ENCODE measurements around the gene TEAD4. TPM values are rescaled to one million over a fixed set of nuclear protein-coding genes. Genes with fewer than 3 reads are reported as not detected.

The TEAD4 gene
- total RNA-seq, 2 donors from 2014 or later: 10.7 to 15.8 TPM

DNA sequence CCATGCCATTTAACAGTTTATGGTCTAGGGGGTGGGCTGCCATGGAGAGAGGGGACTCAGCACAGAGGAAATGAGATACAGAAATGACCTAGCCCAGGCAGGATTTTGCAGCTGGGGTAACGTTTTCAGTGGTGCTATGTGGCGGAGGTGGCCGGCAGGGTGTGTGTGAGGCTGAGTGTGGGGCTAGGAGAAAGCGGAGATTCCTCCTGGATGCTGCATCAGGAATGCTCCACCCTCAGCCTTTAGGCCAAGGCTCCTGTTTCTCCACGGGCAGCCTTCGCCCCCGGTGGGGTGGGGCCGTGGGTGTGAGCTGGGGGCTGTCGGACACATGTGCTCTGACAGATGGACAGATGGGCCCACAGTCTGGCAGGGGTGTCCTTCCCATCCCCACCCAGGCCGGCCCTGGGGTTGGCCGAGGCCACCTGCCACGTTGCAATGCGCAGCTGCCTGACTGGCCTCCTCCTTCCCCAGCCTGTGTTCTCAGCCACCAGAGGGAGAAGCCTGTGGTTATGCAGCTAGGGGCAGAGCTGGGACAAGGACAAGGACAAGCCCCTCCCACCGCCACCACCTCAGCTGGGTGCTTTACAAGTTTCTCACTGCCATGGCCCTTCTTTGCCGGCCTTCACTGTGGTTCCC is 44.3 kb downstream of the TEAD4 start:
- intact Hi-C loops (cut with DNase I): no loop called here
- H3K4me3 ChIP-seq: no peak overlapping the region
- no peaks in the 10 kb centered on the region for H3K36me3 ChIP-seq
- no peak overlapping the region for H3K27ac ChIP-seq
- no peak overlapping the region for H3K9ac ChIP-seq (ENCODE audit: low read depth in 2 of 2, low read length in 2 of 2)
- H3K27me3 ChIP-seq: no peaks in the 10 kb centered on the region
- no peaks in the 10 kb centered on the region for H3K9me3 ChIP-seq
- no peak for DNase-seq
- TF ChIP-seq, protein P1, sequence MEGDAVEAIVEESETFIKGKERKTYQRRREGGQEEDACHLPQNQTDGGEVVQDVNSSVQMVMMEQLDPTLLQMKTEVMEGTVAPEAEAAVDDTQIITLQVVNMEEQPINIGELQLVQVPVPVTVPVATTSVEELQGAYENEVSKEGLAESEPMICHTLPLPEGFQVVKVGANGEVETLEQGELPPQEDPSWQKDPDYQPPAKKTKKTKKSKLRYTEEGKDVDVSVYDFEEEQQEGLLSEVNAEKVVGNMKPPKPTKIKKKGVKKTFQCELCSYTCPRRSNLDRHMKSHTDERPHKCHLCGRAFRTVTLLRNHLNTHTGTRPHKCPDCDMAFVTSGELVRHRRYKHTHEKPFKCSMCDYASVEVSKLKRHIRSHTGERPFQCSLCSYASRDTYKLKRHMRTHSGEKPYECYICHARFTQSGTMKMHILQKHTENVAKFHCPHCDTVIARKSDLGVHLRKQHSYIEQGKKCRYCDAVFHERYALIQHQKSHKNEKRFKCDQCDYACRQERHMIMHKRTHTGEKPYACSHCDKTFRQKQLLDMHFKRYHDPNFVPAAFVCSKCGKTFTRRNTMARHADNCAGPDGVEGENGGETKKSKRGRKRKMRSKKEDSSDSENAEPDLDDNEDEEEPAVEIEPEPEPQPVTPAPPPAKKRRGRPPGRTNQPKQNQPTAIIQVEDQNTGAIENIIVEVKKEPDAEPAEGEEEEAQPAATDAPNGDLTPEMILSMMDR (IDR thresholded peaks at IDR 0.05): no peak
- H3K4me1 ChIP-seq: no peaks in the 10 kb centered on the region

DNA sequence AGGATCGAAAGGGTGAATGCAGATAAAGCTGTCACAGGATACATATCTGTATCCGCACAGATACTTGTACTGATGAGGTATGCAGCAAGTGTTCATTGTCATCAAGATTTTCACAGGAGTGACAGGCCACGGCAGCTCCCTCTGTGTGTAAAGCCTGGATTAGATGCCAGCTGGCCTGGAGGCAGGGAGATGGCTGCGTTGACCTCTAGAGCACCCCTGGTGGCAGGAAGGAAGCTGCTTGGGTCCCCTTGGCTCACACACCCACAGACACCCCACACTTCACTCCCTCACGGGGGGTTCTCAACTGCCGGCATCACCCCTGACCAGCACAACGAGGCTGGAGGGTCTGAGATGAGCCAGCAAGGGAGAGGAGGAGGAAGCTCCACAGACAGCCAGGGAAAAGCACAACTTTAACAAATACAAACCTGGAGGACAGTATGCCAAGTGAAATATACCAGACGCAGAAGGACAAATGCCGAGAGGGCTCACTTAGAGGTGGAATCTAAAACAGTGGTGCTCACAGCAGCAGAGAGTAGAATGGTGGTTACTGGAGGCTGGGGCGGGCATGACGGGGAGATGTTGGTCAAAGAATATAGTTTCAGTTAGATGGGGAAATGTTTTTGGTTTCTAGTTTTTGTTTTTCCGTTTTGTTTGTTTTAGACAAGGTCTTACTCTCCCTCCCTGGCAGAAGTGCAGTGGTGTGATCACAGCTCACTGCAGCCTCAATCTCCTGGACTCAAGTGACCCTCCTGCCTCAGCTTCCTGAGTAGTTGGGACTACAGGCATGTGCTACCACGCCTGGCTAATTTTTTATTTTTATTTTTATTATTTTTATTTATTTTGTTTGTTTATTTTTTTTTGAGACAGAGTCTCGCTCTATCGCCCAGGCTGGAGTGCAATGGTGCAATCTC is 45.7 kb downstream of the TEAD4 start:
- intact Hi-C loops (cut with DNase I): no loop called here
- Histone ChIP-seq H3K9me3 (no peaks in the 10 kb centered on the region), H3K36me3 (no peaks in the 10 kb centered on the region), H3K27ac (no peak overlapping the region), H3K4me3 (no peak overlapping the region), H3K27me3 (no peaks in the 10 kb centered on the region), H3K4me1 (no peaks in the 10 kb centered on the region), H3K9ac (ENCODE audit: low read depth in 2 of 2, low read length in 2 of 2) (no peak overlapping the region)
- TF ChIP-seq, protein P1 (IDR thresholded peaks at IDR 0.05): no peak
- DNase-seq: no peak

DNA sequence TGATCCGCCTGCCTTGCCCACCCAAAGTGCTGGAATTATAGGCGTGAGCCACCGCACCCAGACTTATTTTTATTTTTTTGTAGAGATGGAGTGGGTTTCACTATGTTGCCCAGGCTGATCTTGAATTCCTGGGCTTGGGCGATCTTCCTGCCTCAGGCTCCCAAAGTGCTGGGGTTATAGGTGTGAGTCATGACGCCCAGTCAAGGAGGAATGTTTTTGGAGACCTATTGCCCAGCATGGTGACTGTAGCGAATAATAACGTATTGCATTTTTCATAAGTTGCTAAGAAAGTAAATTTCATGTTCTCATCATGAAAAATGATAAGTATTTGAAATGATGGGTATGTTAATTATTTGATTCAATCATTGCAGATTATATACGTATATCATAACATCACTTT is 46.5 kb downstream of the TEAD4 start:
- H3K9ac ChIP-seq (ENCODE audit: low read depth in 2 of 2, low read length in 2 of 2): no peak overlapping the region
- intact Hi-C loops (cut with DNase I): no loop called here

DNA sequence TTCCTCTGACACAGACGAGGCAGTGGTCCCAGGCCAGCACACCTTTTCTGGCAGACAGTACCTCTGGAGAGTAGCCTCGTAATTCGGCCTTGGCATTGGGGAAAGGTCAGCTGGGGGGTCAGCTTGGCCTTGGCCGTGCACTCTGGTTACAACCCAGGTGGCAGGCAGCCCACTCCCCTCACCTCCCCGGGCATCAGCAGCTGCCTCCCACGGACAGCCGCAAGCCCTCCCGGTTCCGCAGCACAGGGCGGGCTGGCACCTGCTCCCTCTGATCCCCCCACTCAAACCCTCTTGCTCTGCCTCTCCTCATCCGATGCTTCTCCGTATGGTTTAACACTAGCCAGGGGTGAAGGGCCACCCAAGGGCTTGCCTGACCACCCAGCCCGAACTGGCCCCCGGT is 50.6 kb downstream of the TEAD4 start:
- no peak for DNase-seq
- Histone ChIP-seq H3K27ac (no peak overlapping the region), H3K9ac (ENCODE audit: low read depth in 2 of 2, low read length in 2 of 2) (no peak overlapping the region), H3K9me3 (no peaks in the 10 kb centered on the region), H3K4me3 (no peak overlapping the region), H3K27me3 (no peaks in the 10 kb centered on the region), H3K36me3 (no peaks in the 10 kb centered on the region), H3K4me1 (no peaks in the 10 kb centered on the region)
- intact Hi-C loops (cut with DNase I): no loop called here
- TF ChIP-seq, protein P1 (IDR thresholded peaks at IDR 0.05): no peak

More for the DNA sequence above, 46.5 kb downstream of the TEAD4 start:
- DNase-seq: no peak
- H3K4me3 ChIP-seq: no peak overlapping the region
- TF ChIP-seq, protein P1 (IDR thresholded peaks at IDR 0.05): no peak
- no peaks in the 10 kb centered on the region for H3K4me1 ChIP-seq
- no peaks in the 10 kb centered on the region for H3K27me3 ChIP-seq
- H3K27ac ChIP-seq: no peak overlapping the region
- H3K9me3 ChIP-seq: no peaks in the 10 kb centered on the region
- no peaks in the 10 kb centered on the region for H3K36me3 ChIP-seq

DNA sequence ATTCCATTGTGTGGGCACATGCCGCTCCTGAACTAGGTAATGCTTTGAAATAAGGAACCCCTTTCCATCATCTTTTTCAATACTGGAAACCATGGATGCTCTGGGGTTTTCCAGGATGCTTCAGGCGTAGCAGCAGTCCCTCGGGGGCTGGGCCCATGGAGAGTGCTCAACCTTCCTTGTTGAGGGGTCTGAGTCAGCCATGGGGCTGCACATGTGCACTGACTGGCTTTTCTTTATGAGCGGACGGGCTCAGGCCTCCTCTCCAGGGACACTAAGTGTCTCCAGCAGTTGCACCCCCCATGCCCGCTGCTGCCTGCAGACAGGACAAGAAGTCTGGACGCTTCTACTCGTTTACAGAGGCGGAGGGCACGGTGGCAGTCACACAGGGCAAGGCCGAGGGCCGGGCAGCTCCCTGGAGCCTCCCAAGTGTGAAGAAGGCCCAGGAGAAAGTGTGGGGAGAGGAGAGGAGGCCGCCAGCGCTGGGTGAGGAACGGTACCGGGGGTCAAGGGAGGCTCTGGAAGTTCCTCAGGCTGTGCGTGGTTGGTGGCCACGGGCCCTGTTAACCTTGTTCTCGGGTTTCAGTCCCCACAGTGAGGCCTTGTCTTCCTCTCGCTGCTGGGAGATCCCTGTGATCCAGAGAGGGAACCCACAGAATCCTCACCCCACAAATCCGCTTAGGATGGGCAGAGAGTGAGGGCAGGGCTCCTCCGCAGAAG is 51.2 kb downstream of the TEAD4 start:
- TF ChIP-seq, protein P1 (IDR thresholded peaks at IDR 0.05): no peak
- H3K9me3 ChIP-seq: no peaks in the 10 kb centered on the region
- no peak overlapping the region for H3K4me3 ChIP-seq
- no peaks in the 10 kb centered on the region for H3K27me3 ChIP-seq
- no peak overlapping the region for H3K27ac ChIP-seq
- H3K4me1 ChIP-seq: no peaks in the 10 kb centered on the region
- no peak for DNase-seq
- H3K36me3 ChIP-seq: no peaks in the 10 kb centered on the region
- no peak overlapping the region for H3K9ac ChIP-seq (ENCODE audit: low read depth in 2 of 2, low read length in 2 of 2)
- intact Hi-C loops (cut with DNase I): no loop called here
